ENCODE results near the gene FTCDNL1. TPM values are rescaled to one million over a fixed set of nuclear protein-coding genes. Genes with fewer than 3 reads are reported as not detected.

Gene FTCDNL1
- total and polyA plus RNA-seq, 2 of the 13 experiments (the other 11 are each of a cell fraction or from before 2014, with no cell fraction given), result 0.98 to 1.4 TPM

- TF ChIP-seq ZNF253 (CRISPR knock-in tag; IDR thresholded peaks at IDR 0.05; ENCODE audit: borderline replicate concordance), result 0 out of 2 replicates have a peak, but pooled peaks have one; percentile 68
- no peak for TF ChIP-seq STAG1 (CRISPR knock-in tag; IDR thresholded peaks at IDR 0.05)
- no peak for TF ChIP-seq ZNF773 (CRISPR knock-in tag; IDR thresholded peaks at IDR 0.05; ENCODE audit: borderline replicate concordance)
- TF ChIP-seq, protein P1, sequence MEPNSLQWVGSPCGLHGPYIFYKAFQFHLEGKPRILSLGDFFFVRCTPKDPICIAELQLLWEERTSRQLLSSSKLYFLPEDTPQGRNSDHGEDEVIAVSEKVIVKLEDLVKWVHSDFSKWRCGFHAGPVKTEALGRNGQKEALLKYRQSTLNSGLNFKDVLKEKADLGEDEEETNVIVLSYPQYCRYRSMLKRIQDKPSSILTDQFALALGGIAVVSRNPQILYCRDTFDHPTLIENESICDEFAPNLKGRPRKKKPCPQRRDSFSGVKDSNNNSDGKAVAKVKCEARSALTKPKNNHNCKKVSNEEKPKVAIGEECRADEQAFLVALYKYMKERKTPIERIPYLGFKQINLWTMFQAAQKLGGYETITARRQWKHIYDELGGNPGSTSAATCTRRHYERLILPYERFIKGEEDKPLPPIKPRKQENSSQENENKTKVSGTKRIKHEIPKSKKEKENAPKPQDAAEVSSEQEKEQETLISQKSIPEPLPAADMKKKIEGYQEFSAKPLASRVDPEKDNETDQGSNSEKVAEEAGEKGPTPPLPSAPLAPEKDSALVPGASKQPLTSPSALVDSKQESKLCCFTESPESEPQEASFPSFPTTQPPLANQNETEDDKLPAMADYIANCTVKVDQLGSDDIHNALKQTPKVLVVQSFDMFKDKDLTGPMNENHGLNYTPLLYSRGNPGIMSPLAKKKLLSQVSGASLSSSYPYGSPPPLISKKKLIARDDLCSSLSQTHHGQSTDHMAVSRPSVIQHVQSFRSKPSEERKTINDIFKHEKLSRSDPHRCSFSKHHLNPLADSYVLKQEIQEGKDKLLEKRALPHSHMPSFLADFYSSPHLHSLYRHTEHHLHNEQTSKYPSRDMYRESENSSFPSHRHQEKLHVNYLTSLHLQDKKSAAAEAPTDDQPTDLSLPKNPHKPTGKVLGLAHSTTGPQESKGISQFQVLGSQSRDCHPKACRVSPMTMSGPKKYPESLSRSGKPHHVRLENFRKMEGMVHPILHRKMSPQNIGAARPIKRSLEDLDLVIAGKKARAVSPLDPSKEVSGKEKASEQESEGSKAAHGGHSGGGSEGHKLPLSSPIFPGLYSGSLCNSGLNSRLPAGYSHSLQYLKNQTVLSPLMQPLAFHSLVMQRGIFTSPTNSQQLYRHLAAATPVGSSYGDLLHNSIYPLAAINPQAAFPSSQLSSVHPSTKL (CRISPR knock-in tag; IDR thresholded peaks at IDR 0.05), result peak; percentile 62
- no peak for TF ChIP-seq ZFAT (CRISPR knock-in tag; conservative IDR thresholded peaks at IDR 0.05)
- no peak for TF ChIP-seq HOXD1 (CRISPR knock-in tag; IDR thresholded peaks at IDR 0.05)
- no peak for TF ChIP-seq ZFP36L1 (CRISPR knock-in tag; IDR thresholded peaks at IDR 0.05)
- peak; percentile 84 for TF ChIP-seq ZNF430 (CRISPR knock-in tag; IDR thresholded peaks at IDR 0.05)
- TF ChIP-seq EZH2 (conservative IDR thresholded peaks at IDR 0.05; ENCODE audit: low read depth, low read length), result no peak
- no peak for TF ChIP-seq ZNF12 (CRISPR knock-in tag; IDR thresholded peaks at IDR 0.05)
- TF ChIP-seq TAF1 (CRISPR knock-in tag; IDR thresholded peaks at IDR 0.05), result peak; percentile 65
- TF ChIP-seq, protein P2, sequence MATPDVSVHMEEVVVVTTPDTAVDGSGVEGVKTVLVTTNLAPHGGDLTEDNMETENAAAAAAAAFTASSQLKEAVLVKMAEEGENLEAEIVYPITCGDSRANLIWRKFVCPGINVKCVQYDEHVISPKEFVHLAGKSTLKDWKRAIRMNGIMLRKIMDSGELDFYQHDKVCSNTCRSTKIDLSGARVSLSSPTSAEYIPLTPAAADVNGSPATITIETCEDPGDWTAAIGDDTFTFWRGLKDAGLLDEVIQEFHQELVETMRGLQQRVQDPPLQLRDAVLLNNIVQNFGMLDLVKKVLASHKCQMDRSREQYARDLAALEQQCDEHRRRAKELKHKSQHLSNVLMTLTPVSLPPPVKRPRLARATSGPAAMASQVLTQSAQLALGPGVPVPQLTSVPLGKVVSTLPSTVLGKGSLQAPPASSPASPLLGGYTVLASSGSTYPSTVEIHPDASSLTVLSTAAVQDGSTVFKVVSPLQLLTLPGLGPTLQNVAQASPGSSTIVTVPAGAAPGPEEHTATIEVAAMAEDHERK (CRISPR knock-in tag; IDR thresholded peaks at IDR 0.05; ENCODE audit: low read depth), result no peak
- no peak for TF ChIP-seq TEF (CRISPR knock-in tag; IDR thresholded peaks at IDR 0.05)
- TF ChIP-seq ZNF883 (CRISPR knock-in tag; IDR thresholded peaks at IDR 0.05; ENCODE audit: not compliant biosample characterization), result peak; percentile 83
- TF ChIP-seq, protein P3, sequence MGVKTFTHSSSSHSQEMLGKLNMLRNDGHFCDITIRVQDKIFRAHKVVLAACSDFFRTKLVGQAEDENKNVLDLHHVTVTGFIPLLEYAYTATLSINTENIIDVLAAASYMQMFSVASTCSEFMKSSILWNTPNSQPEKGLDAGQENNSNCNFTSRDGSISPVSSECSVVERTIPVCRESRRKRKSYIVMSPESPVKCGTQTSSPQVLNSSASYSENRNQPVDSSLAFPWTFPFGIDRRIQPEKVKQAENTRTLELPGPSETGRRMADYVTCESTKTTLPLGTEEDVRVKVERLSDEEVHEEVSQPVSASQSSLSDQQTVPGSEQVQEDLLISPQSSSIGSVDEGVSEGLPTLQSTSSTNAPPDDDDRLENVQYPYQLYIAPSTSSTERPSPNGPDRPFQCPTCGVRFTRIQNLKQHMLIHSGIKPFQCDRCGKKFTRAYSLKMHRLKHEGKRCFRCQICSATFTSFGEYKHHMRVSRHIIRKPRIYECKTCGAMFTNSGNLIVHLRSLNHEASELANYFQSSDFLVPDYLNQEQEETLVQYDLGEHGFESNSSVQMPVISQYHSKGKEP (CRISPR knock-in tag; IDR thresholded peaks at IDR 0.05), result no peak
- no peak for TF ChIP-seq NCOA1 (CRISPR knock-in tag; IDR thresholded peaks at IDR 0.05)
- no peak; the same call in 1 of the 2 replicates for TF ChIP-seq ZNF44 (CRISPR knock-in tag; IDR thresholded peaks at IDR 0.05)
- TF ChIP-seq, protein P4, sequence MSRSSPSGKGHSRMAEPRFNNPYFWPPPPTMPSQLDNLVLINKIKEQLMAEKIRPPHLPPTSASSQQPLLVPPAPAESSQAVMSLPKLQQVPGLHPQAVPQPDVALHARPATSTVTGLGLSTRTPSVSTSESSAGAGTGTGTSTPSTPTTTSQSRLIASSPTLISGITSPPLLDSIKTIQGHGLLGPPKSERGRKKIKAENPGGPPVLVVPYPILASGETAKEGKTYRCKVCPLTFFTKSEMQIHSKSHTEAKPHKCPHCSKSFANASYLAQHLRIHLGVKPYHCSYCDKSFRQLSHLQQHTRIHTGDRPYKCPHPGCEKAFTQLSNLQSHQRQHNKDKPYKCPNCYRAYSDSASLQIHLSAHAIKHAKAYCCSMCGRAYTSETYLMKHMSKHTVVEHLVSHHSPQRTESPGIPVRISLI (CRISPR knock-in tag; IDR thresholded peaks at IDR 0.05; ENCODE audit: borderline replicate concordance), result no peak
- no peak for TF ChIP-seq ZNF720 (CRISPR knock-in tag; IDR thresholded peaks at IDR 0.05)
- no peak for TF ChIP-seq RFX1 (IDR thresholded peaks at IDR 0.05)
- TF ChIP-seq SNRNP70 (IDR thresholded peaks at IDR 0.05; ENCODE audit: low read depth, low read length), result no peak
These were observed at the start of gene FTCDNL1 (continued) for GRCh38 chr2:199850718-199851500.
